ENCODE measurements around the gene CDK4. TPM values are rescaled to one million over a fixed set of nuclear protein-coding genes. Genes with fewer than 3 reads are reported as not detected.

The CDK4 gene
- polyA plus RNA-seq, 1 donor (not counting 4 experiments of a cell fraction or from before 2014, with no cell fraction given): 146 TPM

GRCh38 chr12:57797933-57798332 is 45.8 kb upstream of the CDK4 start:
- Histone ChIP-seq H3K4me1 (ENCODE audit: control insufficient read depth, extremely low read depth, insufficient read depth, low read length) (peaks cover 19% of the 10 kb centered on the region), H3K79me2 (ENCODE audit: control insufficient read depth, insufficient read depth, low read length) (no peaks in the 10 kb centered on the region), H3K4me2 (ENCODE audit: control insufficient read depth, extremely low read depth, insufficient read depth, low read depth, low read length) (no peak overlapping the region), H3K9me1 (ENCODE audit: control insufficient read depth, extremely low read depth, insufficient read depth, low read length) (no peaks in the 10 kb centered on the region), H3K27me3 (ENCODE audit: control insufficient read depth, extremely low read depth, insufficient read depth, low read length) (no peaks in the 10 kb centered on the region), H3K4me3 (ENCODE audit: control insufficient read depth in 2 of 3, extremely low read depth in 1 of 3, insufficient read depth in 2 of 3, low read depth in 1 of 3, low read length in 3 of 3) (no peak overlapping the region), H3K27ac (ENCODE audit: control insufficient read depth, insufficient read depth, low read length) (no peak overlapping the region), H3K36me3 (ENCODE audit: control insufficient read depth in 2 of 2, extremely low read depth in 1 of 2, insufficient read depth in 2 of 2, low read length in 2 of 2) (peaks cover 17 to 19% of the 10 kb centered on the region in 2 experiments), H3K9ac (ENCODE audit: control insufficient read depth, extremely low read depth, insufficient read depth, low read length) (no peak overlapping the region), H4K20me1 (ENCODE audit: control insufficient read depth, extremely low read depth, insufficient read depth, low read length) (no peaks in the 10 kb centered on the region), H2AFZ (ENCODE audit: control insufficient read depth, low read length) (no peak overlapping the region), H3K9me3 (ENCODE audit: control insufficient read depth, low read depth, low read length) (no peaks in the 10 kb centered on the region)
- dilution Hi-C loops (cut with MboI; ENCODE audit: extremely low pct_ligation_motif_present, low sequenced_read_pairs): no loop called here
- TF ChIP-seq, protein P1, sequence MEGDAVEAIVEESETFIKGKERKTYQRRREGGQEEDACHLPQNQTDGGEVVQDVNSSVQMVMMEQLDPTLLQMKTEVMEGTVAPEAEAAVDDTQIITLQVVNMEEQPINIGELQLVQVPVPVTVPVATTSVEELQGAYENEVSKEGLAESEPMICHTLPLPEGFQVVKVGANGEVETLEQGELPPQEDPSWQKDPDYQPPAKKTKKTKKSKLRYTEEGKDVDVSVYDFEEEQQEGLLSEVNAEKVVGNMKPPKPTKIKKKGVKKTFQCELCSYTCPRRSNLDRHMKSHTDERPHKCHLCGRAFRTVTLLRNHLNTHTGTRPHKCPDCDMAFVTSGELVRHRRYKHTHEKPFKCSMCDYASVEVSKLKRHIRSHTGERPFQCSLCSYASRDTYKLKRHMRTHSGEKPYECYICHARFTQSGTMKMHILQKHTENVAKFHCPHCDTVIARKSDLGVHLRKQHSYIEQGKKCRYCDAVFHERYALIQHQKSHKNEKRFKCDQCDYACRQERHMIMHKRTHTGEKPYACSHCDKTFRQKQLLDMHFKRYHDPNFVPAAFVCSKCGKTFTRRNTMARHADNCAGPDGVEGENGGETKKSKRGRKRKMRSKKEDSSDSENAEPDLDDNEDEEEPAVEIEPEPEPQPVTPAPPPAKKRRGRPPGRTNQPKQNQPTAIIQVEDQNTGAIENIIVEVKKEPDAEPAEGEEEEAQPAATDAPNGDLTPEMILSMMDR (optimal IDR thresholded peaks at IDR 0.05 in 1 of 3, IDR thresholded peaks at IDR 0.05 in 1 of 3, conservative IDR thresholded peaks at IDR 0.05 in 1 of 3; ENCODE audit: extremely low read depth in 1 of 3, insufficient read depth in 2 of 3, low read length in 3 of 3): no peak
- TF ChIP-seq EZH2 (IDR thresholded peaks at IDR 0.05; ENCODE audit: low read length): no peak
- FAIRE-seq: no peak
- no peak for DNase-seq (ENCODE audit: low read depth, low spot score)

- dilution Hi-C loops (cut with MboI; ENCODE audit: extremely low pct_ligation_motif_present, low sequenced_read_pairs): no loop called here
- no peaks in the 10 kb centered on the region for H3K27me3 ChIP-seq (ENCODE audit: control insufficient read depth, extremely low read depth, insufficient read depth, low read length)
- peaks cover 14 to 16% of the 10 kb centered on the region in 2 experiments for H3K36me3 ChIP-seq (ENCODE audit: control insufficient read depth in 2 of 2, extremely low read depth in 1 of 2, insufficient read depth in 2 of 2, low read length in 2 of 2)
- H3K9me1 ChIP-seq (ENCODE audit: control insufficient read depth, extremely low read depth, insufficient read depth, low read length): no peaks in the 10 kb centered on the region
- DNase-seq (ENCODE audit: low read depth, low spot score) (no peak), FAIRE-seq (no peak)
- H3K4me3 ChIP-seq (ENCODE audit: control insufficient read depth in 2 of 3, extremely low read depth in 1 of 3, insufficient read depth in 2 of 3, low read depth in 1 of 3, low read length in 3 of 3): no peak overlapping the region
- H4K20me1 ChIP-seq (ENCODE audit: control insufficient read depth, extremely low read depth, insufficient read depth, low read length): no peaks in the 10 kb centered on the region
- no peak overlapping the region for H3K4me2 ChIP-seq (ENCODE audit: control insufficient read depth, extremely low read depth, insufficient read depth, low read depth, low read length)
- H3K79me2 ChIP-seq (ENCODE audit: control insufficient read depth, insufficient read depth, low read length): no peaks in the 10 kb centered on the region
- H3K9me3 ChIP-seq (ENCODE audit: control insufficient read depth, low read depth, low read length): no peaks in the 10 kb centered on the region
- H2AFZ ChIP-seq (ENCODE audit: control insufficient read depth, low read length): no peak overlapping the region
- no peak for TF ChIP-seq EZH2 (IDR thresholded peaks at IDR 0.05; ENCODE audit: low read length)
- TF ChIP-seq, protein P1 (optimal IDR thresholded peaks at IDR 0.05 in 1 of 3, IDR thresholded peaks at IDR 0.05 in 1 of 3, conservative IDR thresholded peaks at IDR 0.05 in 1 of 3; ENCODE audit: extremely low read depth in 1 of 3, insufficient read depth in 2 of 3, low read length in 3 of 3): no peak
- no peak overlapping the region for H3K27ac ChIP-seq (ENCODE audit: control insufficient read depth, insufficient read depth, low read length)
- H3K4me1 ChIP-seq (ENCODE audit: control insufficient read depth, extremely low read depth, insufficient read depth, low read length): peaks cover 19% of the 10 kb centered on the region
- no peak overlapping the region for H3K9ac ChIP-seq (ENCODE audit: control insufficient read depth, extremely low read depth, insufficient read depth, low read length)
Measured at GRCh38 chr12:57796996-57797395, 44.9 kb upstream of the CDK4 start.
